Measurements from ENCODE around the gene SRSF2. TPM values are rescaled to one million over a fixed set of nuclear protein-coding genes. Genes with fewer than 3 reads are reported as not detected.

Gene SRSF2
- polyA plus RNA-seq, 2 of the 4 experiments (the other 2 are of a cell fraction): 338 to 412 TPM

- ChIA-PET CTCF (interaction anchor here (1.2 to 1.5 kb wide), 2 partner anchors 299 to 312 kb away, joined by 3 to 5 read pairs; no protein-coding TSS in a partner anchor), POLR2A (no interaction called here)
- Histone ChIP-seq H3K27ac (no peak overlapping the region), H3K4me3 (no peak overlapping the region), H3K9me3 (peaks cover 6% of the 10 kb centered on the region; the same call in 1 of the 3 replicates), H3K4me2 (no peak overlapping the region), H3K4me1 (no peaks in the 10 kb centered on the region)
- ATAC-seq (no peak), FAIRE-seq (no peak), DNase-seq (ENCODE audit: low read depth in 1 of 2, low spot score in 1 of 2) (no peak)
- TF ChIP-seq, protein P1, sequence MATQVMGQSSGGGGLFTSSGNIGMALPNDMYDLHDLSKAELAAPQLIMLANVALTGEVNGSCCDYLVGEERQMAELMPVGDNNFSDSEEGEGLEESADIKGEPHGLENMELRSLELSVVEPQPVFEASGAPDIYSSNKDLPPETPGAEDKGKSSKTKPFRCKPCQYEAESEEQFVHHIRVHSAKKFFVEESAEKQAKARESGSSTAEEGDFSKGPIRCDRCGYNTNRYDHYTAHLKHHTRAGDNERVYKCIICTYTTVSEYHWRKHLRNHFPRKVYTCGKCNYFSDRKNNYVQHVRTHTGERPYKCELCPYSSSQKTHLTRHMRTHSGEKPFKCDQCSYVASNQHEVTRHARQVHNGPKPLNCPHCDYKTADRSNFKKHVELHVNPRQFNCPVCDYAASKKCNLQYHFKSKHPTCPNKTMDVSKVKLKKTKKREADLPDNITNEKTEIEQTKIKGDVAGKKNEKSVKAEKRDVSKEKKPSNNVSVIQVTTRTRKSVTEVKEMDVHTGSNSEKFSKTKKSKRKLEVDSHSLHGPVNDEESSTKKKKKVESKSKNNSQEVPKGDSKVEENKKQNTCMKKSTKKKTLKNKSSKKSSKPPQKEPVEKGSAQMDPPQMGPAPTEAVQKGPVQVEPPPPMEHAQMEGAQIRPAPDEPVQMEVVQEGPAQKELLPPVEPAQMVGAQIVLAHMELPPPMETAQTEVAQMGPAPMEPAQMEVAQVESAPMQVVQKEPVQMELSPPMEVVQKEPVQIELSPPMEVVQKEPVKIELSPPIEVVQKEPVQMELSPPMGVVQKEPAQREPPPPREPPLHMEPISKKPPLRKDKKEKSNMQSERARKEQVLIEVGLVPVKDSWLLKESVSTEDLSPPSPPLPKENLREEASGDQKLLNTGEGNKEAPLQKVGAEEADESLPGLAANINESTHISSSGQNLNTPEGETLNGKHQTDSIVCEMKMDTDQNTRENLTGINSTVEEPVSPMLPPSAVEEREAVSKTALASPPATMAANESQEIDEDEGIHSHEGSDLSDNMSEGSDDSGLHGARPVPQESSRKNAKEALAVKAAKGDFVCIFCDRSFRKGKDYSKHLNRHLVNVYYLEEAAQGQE (IDR thresholded peaks at IDR 0.05): no peak
- TF ChIP-seq ZSCAN20 (CRISPR knock-in tag; IDR thresholded peaks at IDR 0.05) (no peak), SMC3 (IDR thresholded peaks at IDR 0.05) (no peak), JUNB (IDR thresholded peaks at IDR 0.05) (no peak), EHMT2 (IDR thresholded peaks at IDR 0.05; ENCODE audit: low read depth) (no peak), TFCP2L1 (CRISPR knock-in tag; IDR thresholded peaks at IDR 0.05) (no peak), BHLHE40 (IDR thresholded peaks at IDR 0.05; ENCODE audit: low read depth, low read length) (no peak), CHD2 (IDR thresholded peaks at IDR 0.05; ENCODE audit: low read length, partially characterized antibody) (no peak)
- TF ChIP-seq, protein P2, sequence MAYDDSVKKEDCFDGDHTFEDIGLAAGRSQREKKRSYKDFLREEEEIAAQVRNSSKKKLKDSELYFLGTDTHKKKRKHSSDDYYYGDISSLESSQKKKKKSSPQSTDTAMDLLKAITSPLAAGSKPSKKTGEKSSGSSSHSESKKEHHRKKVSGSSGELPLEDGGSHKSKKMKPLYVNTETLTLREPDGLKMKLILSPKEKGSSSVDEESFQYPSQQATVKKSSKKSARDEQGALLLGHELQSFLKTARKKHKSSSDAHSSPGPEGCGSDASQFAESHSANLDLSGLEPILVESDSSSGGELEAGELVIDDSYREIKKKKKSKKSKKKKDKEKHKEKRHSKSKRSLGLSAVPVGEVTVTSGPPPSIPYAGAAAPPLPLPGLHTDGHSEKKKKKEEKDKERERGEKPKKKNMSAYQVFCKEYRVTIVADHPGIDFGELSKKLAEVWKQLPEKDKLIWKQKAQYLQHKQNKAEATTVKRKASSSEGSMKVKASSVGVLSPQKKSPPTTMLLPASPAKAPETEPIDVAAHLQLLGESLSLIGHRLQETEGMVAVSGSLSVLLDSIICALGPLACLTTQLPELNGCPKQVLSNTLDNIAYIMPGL (CRISPR knock-in tag; IDR thresholded peaks at IDR 0.05; ENCODE audit: borderline replicate concordance): no peak
- 88% methylated on average over 5 of the region's 5 CpGs for WGBS (ENCODE audit: missing lambda C conversion rate)
Observed at GRCh38 chr17:76757256-76757655, 20.1 kb upstream of the SRSF2 start.

DNA sequence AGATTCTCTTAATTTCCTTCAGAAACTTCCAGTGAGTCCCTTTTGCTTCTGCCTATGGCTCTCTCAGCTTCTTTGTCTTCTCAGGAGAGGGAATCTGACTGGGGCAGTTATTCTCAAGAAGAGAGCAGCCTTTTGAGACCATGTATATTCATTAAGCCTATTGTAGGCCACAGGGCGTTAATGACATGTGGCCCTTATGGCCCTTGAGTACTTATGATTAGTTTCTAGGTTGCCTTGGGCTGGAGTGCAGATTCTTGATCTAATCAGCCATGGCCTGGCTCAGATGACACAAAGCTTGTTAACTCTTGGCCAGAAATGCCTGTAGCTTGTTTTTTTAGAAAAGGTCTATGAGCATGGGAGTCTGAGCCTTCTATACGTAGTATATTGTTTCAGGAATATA is 18.2 kb upstream of the SRSF2 start:
- POLR2A ChIA-PET: no interaction called here

GRCh38 chr17:76753061-76753961 is 16.2 kb upstream of the SRSF2 start:
- no peak overlapping the region for H3K4me2 ChIP-seq

More for the DNA sequence above, 18.2 kb upstream of the SRSF2 start:
- TF ChIP-seq MYC (IDR thresholded peaks at IDR 0.05; ENCODE audit: borderline replicate concordance, low read length): no peak
- CTCF ChIA-PET: interaction anchor here (0.6 to 1.8 kb wide), 5 partner anchors 10 to 493 kb away, joined by 3 to 7 read pairs (median 4); partner anchors contain the start of gene JMJD6
- 87% methylated on average over 2 of the region's 2 CpGs for WGBS (ENCODE audit: missing lambda C conversion rate)
- H3K4me3 ChIP-seq: no peak overlapping the region
- ATAC-seq (no peak), FAIRE-seq (no peak), DNase-seq (ENCODE audit: low read depth in 1 of 2, low spot score in 1 of 2) (no peak)
- no peaks in the 10 kb centered on the region for H3K4me1 ChIP-seq
- H3K9me3 ChIP-seq: peaks cover 6% of the 10 kb centered on the region; the same call in 1 of the 3 replicates
- no peak overlapping the region for H3K4me2 ChIP-seq
- no peak overlapping the region for H3K27ac ChIP-seq

More at GRCh38 chr17:76753061-76753961, 16.2 kb upstream of the SRSF2 start:
- FAIRE-seq: no peak
- ChIA-PET CTCF (interaction anchor here (0.7 to 1.7 kb wide), 2 partner anchors 10 to 355 kb away, joined by 3 read pairs; no protein-coding TSS in a partner anchor), POLR2A (no interaction called here)
- no peak for DNase-seq (ENCODE audit: low read depth in 1 of 2, low spot score in 1 of 2)
- Histone ChIP-seq H3K4me1 (no peaks in the 10 kb centered on the region), H3K9me3 (peaks cover 2% of the 10 kb centered on the region; the same call in 1 of the 3 replicates), H3K27ac (no peak overlapping the region), H3K4me3 (no peak overlapping the region)
- 88% methylated on average over 12 of the region's 12 CpGs for WGBS (ENCODE audit: missing lambda C conversion rate)
- ATAC-seq: no peak
- TF ChIP-seq SMC3 (IDR thresholded peaks at IDR 0.05) (no peak), ZSCAN20 (CRISPR knock-in tag; IDR thresholded peaks at IDR 0.05) (no peak), MAX (IDR thresholded peaks at IDR 0.05) (no peak), EHF (CRISPR knock-in tag; IDR thresholded peaks at IDR 0.05) (no peak), SREBF2 (IDR thresholded peaks at IDR 0.05) (no peak), CBX8 (IDR thresholded peaks at IDR 0.05) (no peak), PHF8 (IDR thresholded peaks at IDR 0.05; ENCODE audit: borderline replicate concordance, low read depth) (no peak), JUN (IDR thresholded peaks at IDR 0.05) (no peak), EP300 (IDR thresholded peaks at IDR 0.05) (no peak), RCOR1 (IDR thresholded peaks at IDR 0.05; ENCODE audit: low read depth, low read length) (no peak)
